Keratinocyte (primary cell): ENCODE results near the gene EEA1. TPM values are rescaled to one million over a fixed set of nuclear protein-coding genes. Genes with fewer than 3 reads are reported as not detected.

ENCODE experiments used
- DNase-seq: peaks from one replicate; pipeline ENCODE4 v3.0.0-alpha.2; 2011; ENCODE audit warnings: low read depth, missing footprints, low spot score
- FAIRE-seq: peaks from 2 replicates; lab custom pipeline; 2011; peaks lifted over from hg19 to GRCh38; lab: Jason Lieb, UNC
- H2AFZ ChIP-seq: 2 replicates; pipeline ENCODE4 v1.6.0; 2012; ENCODE audit warnings: low read length, control low read depth, inconsistent platforms; ENCODE audit not compliant: control insufficient read depth
- H3K27ac ChIP-seq: 2 replicates; pipeline ENCODE4 v1.5.1; 2011; ENCODE audit warnings: low read length; ENCODE audit not compliant: control insufficient read depth, insufficient read depth
- H3K27me3 ChIP-seq: 3 replicates; pipeline ENCODE4 v1.6.0; 2011; ENCODE audit warnings: low read length; ENCODE audit not compliant: control insufficient read depth, insufficient read depth; ENCODE audit errors: extremely low read depth
- H3K36me3 ChIP-seq, 2 experiments: 2 replicates in 1 of 2; 3 replicates in 1 of 2; pipeline ENCODE4 v1.5.1; 2011; ENCODE audit warnings: low read length in 2 of 2, mild to moderate bottlenecking in 1 of 2; ENCODE audit not compliant: control insufficient read depth in 2 of 2, insufficient read depth in 2 of 2; ENCODE audit errors: extremely low read depth in 1 of 2
- H3K4me1 ChIP-seq: 3 replicates; pipeline ENCODE4 v1.5.1; 2011; ENCODE audit warnings: low read length; ENCODE audit not compliant: control insufficient read depth, insufficient read depth; ENCODE audit errors: extremely low read depth
- H3K4me2 ChIP-seq: 3 replicates; pipeline ENCODE4 v1.6.0; 2011; ENCODE audit warnings: low read depth, low read length; ENCODE audit not compliant: control insufficient read depth, insufficient read depth; ENCODE audit errors: extremely low read depth
- H3K4me3 ChIP-seq, 3 experiments: fragments of 200-600 bp in 1 of 3; sonication (generic) in 1 of 3; 2 replicates in 2 of 3; 3 replicates in 1 of 3; pipeline ENCODE4 v1.5.1; 2011 to 2016; ENCODE audit warnings: low read length in 3 of 3, mild to moderate bottlenecking in 3 of 3, control low read depth in 2 of 3, inconsistent platforms in 1 of 3, low read depth in 1 of 3, mixed read lengths in 1 of 3, mixed run types in 1 of 3, moderate library complexity in 1 of 3; ENCODE audit not compliant: control insufficient read depth in 2 of 3, insufficient read depth in 2 of 3; ENCODE audit errors: extremely low read depth in 1 of 3
- H3K79me2 ChIP-seq: 2 replicates; pipeline ENCODE4 v1.6.0; 2012; ENCODE audit warnings: low read length; ENCODE audit not compliant: control insufficient read depth, insufficient read depth
- H3K9ac ChIP-seq: 3 replicates; pipeline ENCODE4 v1.6.0; 2011; ENCODE audit warnings: low read length; ENCODE audit not compliant: control insufficient read depth, insufficient read depth; ENCODE audit errors: extremely low read depth
- H3K9me1 ChIP-seq: 3 replicates; pipeline ENCODE4 v1.6.0; 2011; ENCODE audit warnings: low read length; ENCODE audit not compliant: control insufficient read depth, insufficient read depth; ENCODE audit errors: extremely low read depth
- H3K9me3 ChIP-seq: 2 replicates; pipeline ENCODE4 v1.5.1; 2012; ENCODE audit warnings: low read depth, low read length; ENCODE audit not compliant: control insufficient read depth
- H4K20me1 ChIP-seq: 3 replicates; pipeline ENCODE4 v1.6.0; 2011; ENCODE audit warnings: low read length; ENCODE audit not compliant: control insufficient read depth, insufficient read depth; ENCODE audit errors: extremely low read depth
- CTCF ChIP-seq, 3 experiments: IDR thresholded peaks in 1 of 3; conservative IDR thresholded peaks in 1 of 3; optimal IDR thresholded peaks in 1 of 3; 2 replicates in 2 of 3; 3 replicates in 1 of 3; pipeline versions ENCODE3 to v1.5.1; 2011; ENCODE audit warnings: low read length in 3 of 3, mild to moderate bottlenecking in 3 of 3, moderate library complexity in 2 of 3, control low read depth in 1 of 3, inconsistent platforms in 1 of 3; ENCODE audit not compliant: insufficient read depth in 2 of 3; ENCODE audit errors: extremely low read depth in 1 of 3
- EZH2 ChIP-seq: IDR thresholded peaks from one replicate; pipeline ENCODE4 v1.6.1; 2012; ENCODE audit warnings: inconsistent platforms, mild to moderate bottlenecking, low read length, moderate library complexity
- dilution Hi-C: fragments of 300-500 bp; cut with MboI; formaldehyde crosslinking; loops from one replicate; pipeline ENCODE4 v1.7.0; 2020; ENCODE audit warnings: low sequenced_read_pairs; ENCODE audit not compliant: extremely low pct_ligation_motif_present
- polyA plus RNA-seq, 5 experiments: library from polyadenylated mRNA; depleted of rRNA in 3 of 5; stranded (reverse) in 3 of 5; stranded (forward) in 1 of 5; unstranded in 1 of 5; fragments of >200 nt; gene quantifications; 1 replicate in 1 of 5; 2 replicates in 3 of 5; 3 replicates in 1 of 5; pipeline versions ENCODE4 v1.2.1 to v1.2.3, GENCODE V29; 2011 to 2012; ENCODE audit warnings: missing spikeins in 2 of 5, low read depth in 1 of 5, low replicate concordance in 1 of 5

The EEA1 gene
- polyA plus RNA-seq, 1 donor (not counting 4 experiments of a cell fraction or from before 2014, with no cell fraction given) = 14.3 TPM

- Histone ChIP-seq H3K4me1 (no peaks in the 10 kb centered on the region), H3K36me3 (peaks cover 7 to 12% of the 10 kb centered on the region in 2 experiments), H3K27me3 (no peaks in the 10 kb centered on the region), H3K27ac (no peak overlapping the region), H3K9ac (no peak overlapping the region), H3K79me2 (no peaks in the 10 kb centered on the region), H4K20me1 (no peaks in the 10 kb centered on the region), H2AFZ (no peak overlapping the region), H3K4me2 (no peak overlapping the region), H3K9me3 (no peaks in the 10 kb centered on the region), H3K4me3 (no peak overlapping the region), H3K9me1 (no peaks in the 10 kb centered on the region)
- no peak for DNase-seq
- no peak for FAIRE-seq
- dilution Hi-C loops = no loop called here
- no peak for TF ChIP-seq EZH2
- TF ChIP-seq CTCF (optimal IDR thresholded peaks at IDR 0.05 in 1 of 3, IDR thresholded peaks at IDR 0.05 in 1 of 3, conservative IDR thresholded peaks at IDR 0.05 in 1 of 3; ENCODE audit: extremely low read depth in 1 of 3, insufficient read depth in 2 of 3, low read length in 3 of 3) = no peak
Observed at GRCh38 chr12:92859650-92860386, 69.3 kb downstream of the EEA1 start.

- Histone ChIP-seq H3K27me3 (no peaks in the 10 kb centered on the region), H3K36me3 (peaks cover 5 to 12% of the 10 kb centered on the region in 2 experiments)
- dilution Hi-C loops = no loop called here
Observed at GRCh38 chr12:92857818-92858217, 71.3 kb downstream of the EEA1 start.

More at GRCh38 chr12:92857818-92858217, 71.3 kb downstream of the EEA1 start:
- H3K4me3 ChIP-seq = no peak overlapping the region
- no peaks in the 10 kb centered on the region for H3K9me1 ChIP-seq
- no peak overlapping the region for H2AFZ ChIP-seq
- H3K4me2 ChIP-seq = no peak overlapping the region
- DNase-seq (no peak), FAIRE-seq (no peak)
- no peaks in the 10 kb centered on the region for H3K9me3 ChIP-seq
- no peaks in the 10 kb centered on the region for H3K4me1 ChIP-seq
- H3K27ac ChIP-seq = no peak overlapping the region
- TF ChIP-seq CTCF (optimal IDR thresholded peaks at IDR 0.05 in 1 of 3, IDR thresholded peaks at IDR 0.05 in 1 of 3, conservative IDR thresholded peaks at IDR 0.05 in 1 of 3; ENCODE audit: extremely low read depth in 1 of 3, insufficient read depth in 2 of 3, low read length in 3 of 3) (no peak), EZH2 (no peak)
- H4K20me1 ChIP-seq = no peaks in the 10 kb centered on the region
- no peaks in the 10 kb centered on the region for H3K79me2 ChIP-seq
- H3K9ac ChIP-seq = no peak overlapping the region
